GM12878 (cell line): ENCODE measurements around the gene SNX32. TPM values are rescaled to one million over a fixed set of nuclear protein-coding genes. Genes with fewer than 3 reads are reported as not detected.
A peak's percentile ranks its signal among the peaks of the same experiment; 100 is the strongest.

ENCODE experiments used
- ATAC-seq: fragments of 200-7000 bp; cut with Tn5 transposase; 3 replicates; pipeline ENCODE4 v1.9.1; 2020; ENCODE audit warnings: mild to moderate bottlenecking, moderate library complexity
- BruUV-seq: library from RNA; stranded (reverse); fragments of 400-500 nt; replicated peaks from 2 replicates; lab custom pipeline; 2021; lab: Mats Ljungman, UMichigan
- CTCF ChIA-PET: fragments of 300-600 bp; sonication (Branson Sonifier 250); formaldehyde crosslinking; extraction: SDS; loops from one replicate; lab custom pipeline; 2021; ENCODE audit warnings: inconsistent platforms; lab: Yijun Ruan, JAX
- POLR2A ChIA-PET: fragments of 350-600 bp; formaldehyde crosslinking; extraction: SDS; loops from one replicate; lab custom pipeline; 2021; ENCODE audit warnings: inconsistent platforms; lab: Charles Lee
- RAD21 ChIA-PET: fragments of 300-600 bp; sonication (Branson Sonifier 250); formaldehyde crosslinking; loops from one replicate; lab custom pipeline; 2023; ENCODE audit warnings: antibody characterized with exemption; ENCODE audit not compliant: unreplicated experiment; lab: Charles Lee
- SMC1A ChIA-PET: fragments of 300-600 bp; sonication (Branson Sonifier 250); formaldehyde crosslinking; loops from one replicate; lab custom pipeline; 2023; ENCODE audit not compliant: unreplicated experiment, uncharacterized antibody; lab: Charles Lee
- DNase-seq: peaks from one replicate; pipeline ENCODE4 v3.0.0-alpha.2; 2011; ENCODE audit warnings: low read depth, low spot score
- FAIRE-seq: peaks from 3 replicates; lab custom pipeline; 2011; peaks lifted over from hg19 to GRCh38; lab: Jason Lieb, UNC
- H2AFZ ChIP-seq: 2 replicates; pipeline ENCODE4 v1.6.0; 2011; ENCODE audit warnings: low read depth, low read length, control low read depth; ENCODE audit not compliant: control insufficient read depth
- H3K27ac ChIP-seq: 2 replicates; pipeline ENCODE4 v1.5.1; 2011; ENCODE audit warnings: control low read depth; ENCODE audit not compliant: control insufficient read depth, insufficient read depth
- H3K27me3 ChIP-seq, 2 experiments: replicated peaks in 1 of 2; 2 replicates each; pipeline versions ENCODE4 v1.6.0 to v1.6.1; 2011; ENCODE audit warnings: low read length in 1 of 2; ENCODE audit not compliant: control insufficient read depth in 2 of 2, insufficient read depth in 2 of 2
- H3K36me3 ChIP-seq, 2 experiments: 2 replicates each; pipeline ENCODE4 v1.5.1; 2011; ENCODE audit warnings: low read length in 1 of 2; ENCODE audit not compliant: control insufficient read depth in 2 of 2, insufficient read depth in 2 of 2
- H3K4me1 ChIP-seq: 2 replicates; pipeline ENCODE4 v1.6.1; 2011; ENCODE audit warnings: mild to moderate bottlenecking, low read length, moderate library complexity, mixed read lengths; ENCODE audit not compliant: control insufficient read depth, insufficient read depth
- H3K4me2 ChIP-seq: 2 replicates; pipeline ENCODE4 v1.6.0; 2011; ENCODE audit warnings: control low read depth; ENCODE audit not compliant: control insufficient read depth, insufficient read depth
- H3K4me3 ChIP-seq: fragments of 200-600 bp; sonication (generic); 2 replicates; pipeline ENCODE4 v1.5.1; 2016
- H3K79me2 ChIP-seq: 2 replicates; pipeline ENCODE4 v1.6.0; 2011; ENCODE audit warnings: low read length; ENCODE audit not compliant: control insufficient read depth, insufficient read depth
- H3K9ac ChIP-seq: 2 replicates; pipeline ENCODE4 v1.8.0; 2011; ENCODE audit warnings: low read length, control low read depth, mixed read lengths; ENCODE audit not compliant: control insufficient read depth, insufficient read depth
- H3K9me3 ChIP-seq: replicated peaks from 3 replicates; pipeline ENCODE4 v1.5.1; 2011; ENCODE audit warnings: mild to moderate bottlenecking, low read length; ENCODE audit not compliant: control insufficient read depth, insufficient read depth
- H4K20me1 ChIP-seq: 2 replicates; pipeline ENCODE4 v1.6.0; 2011; ENCODE audit not compliant: control insufficient read depth, insufficient read depth
- ESRRA ChIP-seq: IDR thresholded peaks from 2 replicates; pipeline ENCODE4 v1.6.1; 2012; ENCODE audit warnings: mild to moderate bottlenecking, low read length, improper control_type of control experiment
- PAX8 ChIP-seq: fragments of 450-650 bp; IDR thresholded peaks from 2 replicates; pipeline ENCODE4 v1.6.1; 2017; ENCODE audit warnings: mild to moderate bottlenecking, moderate library complexity
- POLR2AphosphoS2 ChIP-seq: IDR thresholded peaks from 2 replicates; pipeline ENCODE4 v1.6.1; 2011; ENCODE audit warnings: low read depth, mild to moderate bottlenecking, low read length, improper control_type of control experiment, moderate library complexity
- WGBS: methylation state at CpG from one replicate; pipeline ENCODE4 v1.1.6; 2016; ENCODE audit warnings: low lambda C conversion rate; ENCODE audit not compliant: insufficient replicate concordance, insufficient coverage; ENCODE audit errors: missing lambda C conversion rate; 5-methylcytosine and 5-hydroxymethylcytosine counted together
- in situ Hi-C: fragments of 300-500 bp; cut with MboI; formaldehyde crosslinking; loops from 9 replicates; pipeline ENCODE4 v1.14.3; 2018; ENCODE audit warnings: mixed read lengths
- intact Hi-C: fragments of 100-400 bp; cut with micrococcal nuclease; formaldehyde crosslinking; loops from one replicate; pipeline ENCODE4 v1.14.2; 2022; ENCODE audit not compliant: unreplicated experiment
- polyA plus RNA-seq, 11 experiments: library from polyadenylated mRNA; depleted of rRNA in 4 of 11; unstranded in 6 of 11; stranded (reverse) in 5 of 11; fragments of >200 nt; fragmentation: Nextera tagmentation in 4 of 11; fragmentation: Illumina TruSeq in 1 of 11; extraction: Ambion mirVana in 4 of 11; extraction: Trizol in 1 of 11; gene quantifications; 1 replicate in 1 of 11; 2 replicates in 10 of 11; pipeline versions ENCODE4 v1.2.1 to v1.2.3, GENCODE V29; 2011 to 2016; ENCODE audit warnings: inconsistent platforms in 2 of 11, missing spikeins in 2 of 11, low read depth in 1 of 11
- total RNA-seq, 4 experiments: library from RNA; depleted of rRNA in 3 of 4; stranded (reverse); fragments of >200 nt in 3 of 4; fragmentation: Illumina TruSeq in 1 of 4; extraction: Trizol in 1 of 4; gene quantifications; 2 replicates each; pipeline versions ENCODE4 v1.2.1 to v1.2.3, GENCODE V29; 2013 to 2021
- TF ChIP-seq, protein P1 (sequence below): IDR thresholded peaks from 2 replicates; pipeline ENCODE4 v1.6.1; 2012; ENCODE audit warnings: low read depth, low read length, improper control_type of control experiment

The SNX32 gene
- total and polyA plus RNA-seq, 10 of the 15 experiments (the other 5 are each of a cell fraction or from before 2014, with no cell fraction given), result 0.04 to 1.5 (median 0.11) TPM; not detected in 1

DNA sequence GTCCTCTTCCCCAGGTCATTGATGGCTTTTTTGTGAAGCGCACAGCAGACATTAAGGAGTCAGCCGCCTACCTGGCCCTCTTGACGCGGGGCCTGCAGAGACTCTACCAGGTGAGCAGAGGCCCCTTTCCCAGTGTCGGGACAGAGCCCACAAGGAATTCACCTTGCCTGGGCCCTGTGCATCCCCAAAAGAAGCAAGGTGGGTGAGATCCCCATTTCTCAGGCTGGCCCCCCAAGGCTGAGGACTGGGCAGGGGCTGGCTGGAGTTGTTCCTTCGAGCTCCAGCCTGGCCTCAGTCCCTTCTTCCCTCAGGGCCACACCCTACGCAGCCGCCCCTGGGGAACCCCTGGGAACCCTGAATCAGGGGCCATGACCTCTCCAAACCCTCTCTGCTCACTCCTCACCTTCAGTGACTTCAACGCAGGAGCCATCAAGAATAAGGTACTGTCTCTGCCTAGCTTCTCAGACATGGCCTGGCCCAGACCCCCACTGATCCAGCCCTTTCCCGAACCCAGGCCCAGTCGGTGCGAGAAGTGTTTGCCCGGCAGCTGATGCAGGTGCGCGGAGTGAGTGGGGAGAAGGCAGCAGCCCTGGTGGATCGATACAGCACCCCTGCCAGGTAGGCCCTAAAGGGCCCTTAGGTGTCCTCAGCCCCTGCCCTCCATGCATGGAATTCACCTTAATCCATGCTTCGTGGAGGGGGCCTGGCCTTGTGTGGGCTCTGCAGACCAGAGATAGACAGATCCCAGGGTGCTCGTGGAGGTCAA is 31.1 kb downstream of the SNX32 start:
- Histone ChIP-seq H3K4me1 (peaks cover 15% of the 10 kb centered on the region), H3K27ac (no peak overlapping the region), H3K9me3 (no peaks in the 10 kb centered on the region), H4K20me1 (no peaks in the 10 kb centered on the region; the same call in 1 of the 2 replicates), H3K4me3 (no peak overlapping the region), H3K9ac (no peak overlapping the region), H3K4me2 (no peak overlapping the region), H3K27me3 (no peaks in the 10 kb centered on the region), H2AFZ (no peak overlapping the region), H3K79me2 (peaks cover 21% of the 10 kb centered on the region), H3K36me3 (peaks cover 23 to 38% of the 10 kb centered on the region in 2 experiments)
- RAD21 ChIA-PET, result no interaction called here
- CTCF ChIA-PET, result interaction anchor here (1.6 kb wide), 1 partner anchor 24 kb away, joined by 3 read pairs; no protein-coding TSS in a partner anchor
- no TSS peak for BruUV-seq
- in situ Hi-C loops (loop anchor here (25.0 kb wide), 1 partner anchor 1628 kb away; the partner anchor contains the start of genes DNAJC4, FKBP2, NUDT22 and PPP1R14B), intact Hi-C loops (no loop called here)
- FAIRE-seq (no peak), ATAC-seq (no peak), DNase-seq (no peak)
- POLR2A ChIA-PET, result no interaction called here
- SMC1A ChIA-PET, result no interaction called here
- WGBS, result 93% methylated on average over 18 of the region's 18 CpGs
- no peak for TF ChIP-seq PAX8
- no peak for TF ChIP-seq ESRRA
- 0 out of 2 replicates have a peak, but pooled peaks have one; percentile 7 for TF ChIP-seq POLR2AphosphoS2
- TF ChIP-seq, protein P1, sequence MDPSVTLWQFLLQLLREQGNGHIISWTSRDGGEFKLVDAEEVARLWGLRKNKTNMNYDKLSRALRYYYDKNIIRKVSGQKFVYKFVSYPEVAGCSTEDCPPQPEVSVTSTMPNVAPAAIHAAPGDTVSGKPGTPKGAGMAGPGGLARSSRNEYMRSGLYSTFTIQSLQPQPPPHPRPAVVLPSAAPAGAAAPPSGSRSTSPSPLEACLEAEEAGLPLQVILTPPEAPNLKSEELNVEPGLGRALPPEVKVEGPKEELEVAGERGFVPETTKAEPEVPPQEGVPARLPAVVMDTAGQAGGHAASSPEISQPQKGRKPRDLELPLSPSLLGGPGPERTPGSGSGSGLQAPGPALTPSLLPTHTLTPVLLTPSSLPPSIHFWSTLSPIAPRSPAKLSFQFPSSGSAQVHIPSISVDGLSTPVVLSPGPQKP, result no peak
